GM19468 (cell line): ENCODE data around the gene APLP1.
"Not testable (repeated sequence)": the region's sequence is repeated elsewhere in the genome, so short reads cannot be mapped to it uniquely, and the experiment has no call there.

Experiments used
- ATAC-seq: cut with Tn5 transposase; IDR thresholded peaks from one replicate; pipeline ENCODE4 v1.9.1; 2021; ENCODE audit warnings: mild to moderate bottlenecking, moderate library complexity, moderate number of reproducible peaks; ENCODE audit not compliant: unreplicated experiment; ENCODE audit errors: extremely low read depth

The APLP1 gene

GRCh38 chr19:35868172-35868822, at the start of gene APLP1:
Gene APLP1, plus strand, starts transcription at chr19:35868574. Its CDS starts 63 bp downstream, at chr19:35868637.
- no peak for ATAC-seq

GRCh38 chr19:35822579-35822978, 45.8 kb upstream of the APLP1 start:
- ATAC-seq: no peak

GRCh38 chr19:35824150-35824549, 44.2 kb upstream of the APLP1 start:
- ATAC-seq: no peak

GRCh38 chr19:35828692-35829301, 39.6 kb upstream of the APLP1 start:
- ATAC-seq: no peak

- no peak for ATAC-seq
Measured at GRCh38 chr19:35830986-35831385, 37.4 kb upstream of the APLP1 start.

- ATAC-seq: no peak
Measured at GRCh38 chr19:35832054-35832453, 36.3 kb upstream of the APLP1 start.

- no peak for ATAC-seq
Measured at GRCh38 chr19:35833972-35834371, 34.4 kb upstream of the APLP1 start.

GRCh38 chr19:35836096-35836495, 32.3 kb upstream of the APLP1 start:
- ATAC-seq: not testable (repeated sequence)

GRCh38 chr19:35841961-35842595, 26.3 kb upstream of the APLP1 start:
- no peak for ATAC-seq

- no peak for ATAC-seq
Measured at GRCh38 chr19:35842666-35843272, 25.6 kb upstream of the APLP1 start.

GRCh38 chr19:35843676-35844481, 24.5 kb upstream of the APLP1 start:
- ATAC-seq: no peak

GRCh38 chr19:35844482-35845214, 23.7 kb upstream of the APLP1 start:
- ATAC-seq: no peak

GRCh38 chr19:35845215-35846037, 22.9 kb upstream of the APLP1 start:
- no peak for ATAC-seq

- no peak for ATAC-seq
Measured at GRCh38 chr19:35846038-35846668, 22.2 kb upstream of the APLP1 start.

GRCh38 chr19:35847911-35848310, 20.5 kb upstream of the APLP1 start:
- no peak for ATAC-seq

GRCh38 chr19:35848486-35848885, 19.9 kb upstream of the APLP1 start:
- no peak for ATAC-seq

GRCh38 chr19:35848919-35849505, 19.4 kb upstream of the APLP1 start:
- no peak for ATAC-seq
